HG03457 (cell line): ENCODE measurements around the gene ZSCAN16.
"Not testable (repeated sequence)": the region's sequence is repeated elsewhere in the genome, so short reads cannot be mapped to it uniquely, and the experiment has no call there.

ENCODE experiments used
- ATAC-seq: cut with Tn5 transposase; IDR thresholded peaks from one replicate; pipeline ENCODE4 v1.9.1; 2021; ENCODE audit warnings: moderate number of reproducible peaks; ENCODE audit not compliant: unreplicated experiment

Gene ZSCAN16

GRCh38 chr6:28124350-28124970, at the start of gene ZSCAN16:
ZSCAN16 (plus strand) TSS chr6:28124609; CDS start chr6:28125444, 835 bp downstream.
- ATAC-seq: peak; percentile 80

- ATAC-seq: no peak
Measured at GRCh38 chr6:28078050-28078449, 46.4 kb upstream of the ZSCAN16 start.

GRCh38 chr6:28078836-28079235, 45.6 kb upstream of the ZSCAN16 start:
- no peak for ATAC-seq

GRCh38 chr6:28080381-28080630, 44.1 kb upstream of the ZSCAN16 start, which contains the start of gene ZNF165:
ZNF165 (plus strand) TSS chr6:28080568; CDS start chr6:28085481, 4,913 bp downstream.
- ATAC-seq: not testable (repeated sequence)

- peak; percentile 44 for ATAC-seq
Measured at GRCh38 chr6:28080631-28081485, 43.6 kb upstream of the ZSCAN16 start.

GRCh38 chr6:28081486-28081751, 43.0 kb upstream of the ZSCAN16 start:
- peak; percentile 45 for ATAC-seq

GRCh38 chr6:28082939-28083338, 41.5 kb upstream of the ZSCAN16 start:
- ATAC-seq: no peak

GRCh38 chr6:28089054-28089453, 35.4 kb upstream of the ZSCAN16 start:
- ATAC-seq: no peak

GRCh38 chr6:28090917-28091586, 33.4 kb upstream of the ZSCAN16 start:
- no peak for ATAC-seq

GRCh38 chr6:28102222-28102621, 22.2 kb upstream of the ZSCAN16 start:
- ATAC-seq: not testable (repeated sequence)

- ATAC-seq: not testable (repeated sequence)
Measured at GRCh38 chr6:28102699-28103098, 21.7 kb upstream of the ZSCAN16 start.

GRCh38 chr6:28104392-28105244, 19.8 kb upstream of the ZSCAN16 start:
- peak; percentile 95 for ATAC-seq

GRCh38 chr6:28105245-28105639, 19.2 kb upstream of the ZSCAN16 start:
- ATAC-seq: no peak

GRCh38 chr6:28107506-28107905, 16.9 kb upstream of the ZSCAN16 start:
- ATAC-seq: no peak

GRCh38 chr6:28111964-28112363, 12.4 kb upstream of the ZSCAN16 start:
- no peak for ATAC-seq

- no peak for ATAC-seq
Measured at GRCh38 chr6:28115799-28116198, 8.6 kb upstream of the ZSCAN16 start.

GRCh38 chr6:28117386-28118050, 6.9 kb upstream of the ZSCAN16 start:
- no peak for ATAC-seq

GRCh38 chr6:28118217-28118616, 6.2 kb upstream of the ZSCAN16 start:
- no peak for ATAC-seq

GRCh38 chr6:28121876-28122275, 2.5 kb upstream of the ZSCAN16 start:
- no peak for ATAC-seq

GRCh38 chr6:28122283-28122682, 2.1 kb upstream of the ZSCAN16 start:
- not testable (repeated sequence) for ATAC-seq

- ATAC-seq: no peak
Measured at GRCh38 chr6:28124971-28125353, 553 bp downstream of the ZSCAN16 start.
